C4-2B (cell line): ENCODE results near the gene INTS6.

Source experiments
- ZFX ChIP-seq: fragments of 450-650 bp; IDR thresholded peaks from 2 replicates; pipeline ENCODE4 v1.6.1; 2017
- TF ChIP-seq, protein P1 (sequence below): fragments of 450-650 bp; conservative IDR thresholded peaks from 2 replicates; pipeline ENCODE4 v1.5.1; 2017; ENCODE audit warnings: mild to moderate bottlenecking

GRCh38 chr13:51329606-51330005, 123.2 kb downstream of the INTS6 start:
- no peak for TF ChIP-seq ZFX
- TF ChIP-seq, protein P1, sequence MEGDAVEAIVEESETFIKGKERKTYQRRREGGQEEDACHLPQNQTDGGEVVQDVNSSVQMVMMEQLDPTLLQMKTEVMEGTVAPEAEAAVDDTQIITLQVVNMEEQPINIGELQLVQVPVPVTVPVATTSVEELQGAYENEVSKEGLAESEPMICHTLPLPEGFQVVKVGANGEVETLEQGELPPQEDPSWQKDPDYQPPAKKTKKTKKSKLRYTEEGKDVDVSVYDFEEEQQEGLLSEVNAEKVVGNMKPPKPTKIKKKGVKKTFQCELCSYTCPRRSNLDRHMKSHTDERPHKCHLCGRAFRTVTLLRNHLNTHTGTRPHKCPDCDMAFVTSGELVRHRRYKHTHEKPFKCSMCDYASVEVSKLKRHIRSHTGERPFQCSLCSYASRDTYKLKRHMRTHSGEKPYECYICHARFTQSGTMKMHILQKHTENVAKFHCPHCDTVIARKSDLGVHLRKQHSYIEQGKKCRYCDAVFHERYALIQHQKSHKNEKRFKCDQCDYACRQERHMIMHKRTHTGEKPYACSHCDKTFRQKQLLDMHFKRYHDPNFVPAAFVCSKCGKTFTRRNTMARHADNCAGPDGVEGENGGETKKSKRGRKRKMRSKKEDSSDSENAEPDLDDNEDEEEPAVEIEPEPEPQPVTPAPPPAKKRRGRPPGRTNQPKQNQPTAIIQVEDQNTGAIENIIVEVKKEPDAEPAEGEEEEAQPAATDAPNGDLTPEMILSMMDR, result no peak
